ENCODE measurements around the gene ZNF496. TPM values are rescaled to one million over a fixed set of nuclear protein-coding genes. Genes with fewer than 3 reads are reported as not detected.

The ZNF496 gene
- total RNA-seq, 1 experiment from 2014 or later, result 67.2 TPM

- ChIA-PET POLR2A (no interaction called here), CTCF (interaction anchor here (0.6 kb wide), 1 partner anchor 70 kb away, joined by 5 read pairs; no protein-coding TSS in a partner anchor)
- Mint-ChIP-seq H3K27ac (ENCODE audit: low read depth, unreplicated experiment) (no peak overlapping the region), H3K36me3 (ENCODE audit: insufficient read depth, unreplicated experiment) (peaks cover 4% of the 10 kb centered on the region), H3K4me1 (ENCODE audit: insufficient read depth, unreplicated experiment) (no peaks in the 10 kb centered on the region), H3K4me3 (ENCODE audit: unreplicated experiment) (no peak overlapping the region), H3K9me3 (ENCODE audit: unreplicated experiment) (peaks cover 13% of the 10 kb centered on the region), H3K27me3 (ENCODE audit: insufficient read depth, unreplicated experiment) (no peaks in the 10 kb centered on the region)
- intact Hi-C loops (cut with micrococcal nuclease), result no loop called here
- no TSS peak for BruUV-seq (replicated peaks)
- DNase-seq (ENCODE audit: unreplicated experiment), result no peak
- TF ChIP-seq CTCF (IDR thresholded peaks at IDR 0.05; ENCODE audit: unreplicated experiment), result no peak
These were observed 84.1 kb downstream of the ZNF496 start for GRCh38 chr1:247247568-247247967.

Other genes with a start within 250 kb of the ZNF496 start
- gene ZNF669, start 227.5 kb downstream of the ZNF496 start, total RNA-seq (2022), result 11.6 and 11.9 TPM in 2 replicates
- 18.1 and 18.8 TPM in 2 replicates for gene ZNF124, start 159.8 kb downstream of the ZNF496 start, total RNA-seq (2022)
- not detected in 2 replicates for gene VN1R5, start 75.8 kb downstream of the ZNF496 start, total RNA-seq (2022)
- 0.16 and 0.42 TPM in 2 replicates for gene NLRP3, start 84.3 kb upstream of the ZNF496 start, total RNA-seq (2022)
- gene OR2B11, start 126.2 kb upstream of the ZNF496 start, total RNA-seq (2022), result not detected in 2 replicates
- not detected in 2 replicates for gene OR2C3, start 204.6 kb upstream of the ZNF496 start, total RNA-seq (2022)
- gene GCSAML, start 217.3 kb upstream of the ZNF496 start, total RNA-seq (2022), result not detected in 2 replicates

All from MCF 10A (cell line).